ENCODE measurements around the gene SFTPA1. TPM values are rescaled to one million over a fixed set of nuclear protein-coding genes. Genes with fewer than 3 reads are reported as not detected.
"Not testable (repeated sequence)": the region's sequence is repeated elsewhere in the genome, so short reads cannot be mapped to it uniquely, and the experiment has no call there.

The SFTPA1 gene
- total and polyA plus RNA-seq, 4 donors = 3,653 to 8,195 (median 5,428) TPM

GRCh38 chr10:79615577-79615976 lies 4.8 kb downstream of the SFTPA1 start:
- peaks cover 0 to 3% (median 1%) of the 10 kb centered on the region in 4 donors for H3K9me3 ChIP-seq (ENCODE audit: control insufficient read depth in 4 of 4, insufficient read depth in 3 of 4, low read length in 3 of 4)
- TF ChIP-seq, protein P1, sequence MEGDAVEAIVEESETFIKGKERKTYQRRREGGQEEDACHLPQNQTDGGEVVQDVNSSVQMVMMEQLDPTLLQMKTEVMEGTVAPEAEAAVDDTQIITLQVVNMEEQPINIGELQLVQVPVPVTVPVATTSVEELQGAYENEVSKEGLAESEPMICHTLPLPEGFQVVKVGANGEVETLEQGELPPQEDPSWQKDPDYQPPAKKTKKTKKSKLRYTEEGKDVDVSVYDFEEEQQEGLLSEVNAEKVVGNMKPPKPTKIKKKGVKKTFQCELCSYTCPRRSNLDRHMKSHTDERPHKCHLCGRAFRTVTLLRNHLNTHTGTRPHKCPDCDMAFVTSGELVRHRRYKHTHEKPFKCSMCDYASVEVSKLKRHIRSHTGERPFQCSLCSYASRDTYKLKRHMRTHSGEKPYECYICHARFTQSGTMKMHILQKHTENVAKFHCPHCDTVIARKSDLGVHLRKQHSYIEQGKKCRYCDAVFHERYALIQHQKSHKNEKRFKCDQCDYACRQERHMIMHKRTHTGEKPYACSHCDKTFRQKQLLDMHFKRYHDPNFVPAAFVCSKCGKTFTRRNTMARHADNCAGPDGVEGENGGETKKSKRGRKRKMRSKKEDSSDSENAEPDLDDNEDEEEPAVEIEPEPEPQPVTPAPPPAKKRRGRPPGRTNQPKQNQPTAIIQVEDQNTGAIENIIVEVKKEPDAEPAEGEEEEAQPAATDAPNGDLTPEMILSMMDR (IDR thresholded peaks at IDR 0.05; ENCODE audit: control extremely low read depth, extremely low read depth) = no peak
- H3K36me3 ChIP-seq (ENCODE audit: control insufficient read depth in 4 of 4, insufficient read depth in 4 of 4, low read length in 4 of 4) = peaks cover 0 to 2% (median 0%) of the 10 kb centered on the region in 4 donors
- H3K4me1 ChIP-seq (ENCODE audit: control insufficient read depth in 5 of 5, insufficient read depth in 5 of 5, low read length in 5 of 5) = peaks cover 0 to 7% (median 2%) of the 10 kb centered on the region in 5 donors
- peak overlapping the region in 1 of 2 donors; percentile 75 for H3K27ac ChIP-seq (ENCODE audit: low read depth in 1 of 2, low read length in 1 of 2)
- peak; percentile 3 for ATAC-seq (ENCODE audit: insufficient read depth, low FRiP score)
- no peak overlapping the region for H3K4me3 ChIP-seq
- H3K27me3 ChIP-seq (ENCODE audit: control insufficient read depth in 3 of 3, insufficient read depth in 3 of 3, low read length in 2 of 3) = no peaks in the 10 kb centered on the region
- no peak overlapping the region for H3K9ac ChIP-seq (ENCODE audit: insufficient read depth in 1 of 2, low read length in 2 of 2)
- DNase-seq = no peak
- 60 to 78% methylated on average over 3 of the region's 3 CpGs for WGBS, 2 donors

GRCh38 chr10:79616164-79616563 lies 5.4 kb downstream of the SFTPA1 start:
- Histone ChIP-seq H3K9ac (ENCODE audit: insufficient read depth in 1 of 2, low read length in 2 of 2) (no peak overlapping the region), H3K27me3 (ENCODE audit: control insufficient read depth in 3 of 3, insufficient read depth in 3 of 3, low read length in 2 of 3) (no peaks in the 10 kb centered on the region), H3K4me1 (ENCODE audit: control insufficient read depth in 5 of 5, insufficient read depth in 5 of 5, low read length in 5 of 5) (peaks cover 0 to 7% (median 0%) of the 10 kb centered on the region in 5 donors), H3K9me3 (ENCODE audit: control insufficient read depth in 4 of 4, insufficient read depth in 3 of 4, low read length in 3 of 4) (peaks cover 0 to 3% (median 1%) of the 10 kb centered on the region in 4 donors), H3K36me3 (ENCODE audit: control insufficient read depth in 4 of 4, insufficient read depth in 4 of 4, low read length in 4 of 4) (peaks cover 0 to 2% (median 0%) of the 10 kb centered on the region in 4 donors), H3K4me3 (no peak overlapping the region), H3K27ac (ENCODE audit: low read depth in 1 of 2, low read length in 1 of 2) (no peak overlapping the region)
- TF ChIP-seq, protein P1 (IDR thresholded peaks at IDR 0.05; ENCODE audit: control extremely low read depth, extremely low read depth) = no peak
- WGBS, 2 donors = 66 to 86% methylated on average over 1 of the region's 1 CpG
- ATAC-seq (ENCODE audit: insufficient read depth, low FRiP score) = no peak
- DNase-seq = peak in 2 of 3 donors; percentile 31 to 63

DNA sequence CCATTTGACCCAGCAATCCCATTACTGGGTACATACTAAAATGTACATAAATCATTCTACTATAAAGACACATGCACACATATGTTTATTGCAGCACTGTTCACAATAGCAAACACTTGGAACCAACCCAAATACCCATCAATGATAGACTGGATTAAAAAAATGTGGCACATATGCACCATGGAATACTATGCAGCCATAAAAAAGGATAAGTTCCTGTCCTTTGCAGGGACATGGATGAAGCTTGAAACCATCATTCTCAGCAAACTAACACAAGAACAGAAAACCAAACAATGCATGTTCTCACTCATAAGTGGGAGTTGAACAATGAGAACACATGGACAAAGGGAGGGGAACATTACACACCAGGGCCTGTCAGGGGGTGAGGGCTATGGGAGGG lies 12.9 kb downstream of the SFTPA1 start:
- H3K4me1 ChIP-seq (ENCODE audit: control insufficient read depth in 5 of 5, insufficient read depth in 5 of 5, low read length in 5 of 5); H3K27ac ChIP-seq (ENCODE audit: low read depth in 1 of 2, low read length in 1 of 2); H3K9me3 ChIP-seq (ENCODE audit: control insufficient read depth in 4 of 4, insufficient read depth in 3 of 4, low read length in 3 of 4); H3K27me3 ChIP-seq (ENCODE audit: control insufficient read depth in 3 of 3, insufficient read depth in 3 of 3, low read length in 2 of 3); ATAC-seq (ENCODE audit: insufficient read depth, low FRiP score); H3K36me3 ChIP-seq (ENCODE audit: control insufficient read depth in 4 of 4, insufficient read depth in 4 of 4, low read length in 4 of 4); DNase-seq; H3K9ac ChIP-seq (ENCODE audit: insufficient read depth in 1 of 2, low read length in 2 of 2); H3K4me3 ChIP-seq: not testable (repeated sequence)

DNA sequence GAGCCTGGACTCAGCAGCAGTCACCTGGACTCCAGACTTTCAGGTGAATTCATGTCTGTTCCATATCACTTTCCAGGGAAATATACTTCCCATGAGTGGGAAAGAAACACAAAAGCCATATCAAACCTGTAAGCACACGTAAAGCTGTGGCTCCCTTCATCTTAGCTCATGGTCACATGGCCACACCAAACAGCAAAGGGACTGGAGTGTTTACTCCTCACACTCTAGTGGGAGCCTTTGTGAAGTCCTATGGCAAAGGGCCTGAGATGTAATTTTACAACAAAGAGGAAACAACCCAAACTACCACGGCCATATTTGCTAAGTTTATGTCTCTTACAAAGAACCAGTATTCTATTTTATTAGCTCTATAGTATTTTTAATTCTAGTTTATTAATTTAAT lies 16.3 kb downstream of the SFTPA1 start:
- Histone ChIP-seq H3K4me3 (no peak overlapping the region), H3K27me3 (ENCODE audit: control insufficient read depth in 3 of 3, insufficient read depth in 3 of 3, low read length in 2 of 3) (no peaks in the 10 kb centered on the region), H3K36me3 (ENCODE audit: control insufficient read depth in 4 of 4, insufficient read depth in 4 of 4, low read length in 4 of 4) (no peaks in the 10 kb centered on the region), H3K9ac (ENCODE audit: insufficient read depth in 1 of 2, low read length in 2 of 2) (no peak overlapping the region), H3K4me1 (ENCODE audit: control insufficient read depth in 5 of 5, insufficient read depth in 5 of 5, low read length in 5 of 5) (peaks cover 0 to 2% (median 0%) of the 10 kb centered on the region in 5 donors), H3K9me3 (ENCODE audit: control insufficient read depth in 4 of 4, insufficient read depth in 3 of 4, low read length in 3 of 4) (peaks cover 0 to 6% (median 2%) of the 10 kb centered on the region in 4 donors), H3K27ac (ENCODE audit: low read depth in 1 of 2, low read length in 1 of 2) (no peak overlapping the region)
- WGBS, 2 donors = 48 to 64% methylated on average over 2 of the region's 2 CpGs
- no peak for ATAC-seq (ENCODE audit: insufficient read depth, low FRiP score)
- TF ChIP-seq, protein P1 (IDR thresholded peaks at IDR 0.05; ENCODE audit: control extremely low read depth, extremely low read depth) = no peak
- peak in 2 of 3 donors; percentile 22 to 48 for DNase-seq
